Neuronal stem cell (in vitro differentiated cells): Measurements from ENCODE around the gene LDLRAD3.

Experiments
- DNase-seq: peaks from one replicate; pipeline ENCODE4 v3.0.0-alpha.2; 2013; ENCODE audit warnings: low spot score
- H2AFZ ChIP-seq: one replicate; pipeline ENCODE4 v1.6.1; 2013; ENCODE audit warnings: mild to moderate bottlenecking, low read length, inconsistent platforms
- H2AK5ac ChIP-seq: 2 replicates; pipeline ENCODE4 v1.6.1; 2013; ENCODE audit warnings: low read depth, mild to moderate bottlenecking, inconsistent platforms, low read length, moderate library complexity, mixed read lengths
- H2BK120ac ChIP-seq: 2 replicates; pipeline ENCODE4 v1.6.1; 2013; ENCODE audit warnings: low read depth, mild to moderate bottlenecking, inconsistent platforms, low read length, moderate library complexity, mixed read lengths
- H2BK12ac ChIP-seq: one replicate; pipeline ENCODE4 v1.6.1; 2013; ENCODE audit warnings: low read length, inconsistent platforms
- H2BK15ac ChIP-seq: 2 replicates; pipeline ENCODE4 v1.6.1; 2013; ENCODE audit warnings: mild to moderate bottlenecking, low read length, inconsistent platforms, mixed read lengths
- H2BK5ac ChIP-seq: one replicate; pipeline ENCODE4 v1.6.1; 2013; ENCODE audit warnings: inconsistent platforms, mild to moderate bottlenecking, low read length, moderate library complexity
- H3K14ac ChIP-seq: one replicate; pipeline ENCODE4 v1.6.1; 2013; ENCODE audit warnings: low read length, inconsistent platforms
- H3K18ac ChIP-seq: 2 replicates; pipeline ENCODE4 v1.6.1; 2013; ENCODE audit warnings: low read length, inconsistent platforms
- H3K23ac ChIP-seq: 2 replicates; pipeline ENCODE4 v1.6.1; 2013; ENCODE audit warnings: low read depth, mild to moderate bottlenecking, mixed read lengths, low read length, inconsistent platforms; ENCODE audit not compliant: poor library complexity
- H3K27ac ChIP-seq: replicated peaks from 3 replicates; pipeline ENCODE4 v1.5.1; 2013; ENCODE audit warnings: low read length, inconsistent platforms
- H3K27me3 ChIP-seq, 3 experiments: 2 replicates each; pipeline ENCODE4 v1.6.1; 2013; ENCODE audit warnings: low read length in 3 of 3, mild to moderate bottlenecking in 2 of 3, inconsistent platforms in 1 of 3, low read depth in 1 of 3, mixed read lengths in 1 of 3, moderate library complexity in 1 of 3; ENCODE audit not compliant: control insufficient read depth in 3 of 3, insufficient read depth in 3 of 3
- H3K36me3 ChIP-seq, 2 donors: replicated peaks in 1 of 2; 2 replicates each; pipeline ENCODE4 v1.6.1; 2013; ENCODE audit warnings: low read length in 2 of 2; ENCODE audit not compliant: control insufficient read depth in 2 of 2, insufficient read depth in 2 of 2
- H3K4ac ChIP-seq: 2 replicates; pipeline ENCODE4 v1.6.1; 2013; ENCODE audit warnings: inconsistent platforms, mild to moderate bottlenecking, low read length, moderate library complexity
- H3K4me1 ChIP-seq, 2 donors: 1 replicate in 1 of 2; 2 replicates in 1 of 2; pipeline ENCODE4 v1.6.1; 2013; ENCODE audit warnings: low read length in 2 of 2, low read depth in 1 of 2; ENCODE audit not compliant: control insufficient read depth in 2 of 2, insufficient read depth in 1 of 2
- H3K4me2 ChIP-seq: one replicate; pipeline ENCODE4 v1.6.1; 2013; ENCODE audit warnings: mild to moderate bottlenecking, low read length, inconsistent platforms; ENCODE audit not compliant: insufficient read depth, poor library complexity, severe bottlenecking
- H3K4me3 ChIP-seq, 2 donors: 2 replicates each; pipeline ENCODE4 v1.5.1; 2013; ENCODE audit warnings: low read length in 2 of 2, mild to moderate bottlenecking in 2 of 2, inconsistent platforms in 1 of 2, moderate library complexity in 1 of 2
- H3K79me1 ChIP-seq: one replicate; pipeline ENCODE4 v1.6.1; 2013; ENCODE audit warnings: low read depth, mild to moderate bottlenecking, inconsistent platforms, low read length, moderate library complexity
- H3K9ac ChIP-seq: one replicate; pipeline ENCODE4 v1.6.1; 2013; ENCODE audit warnings: mild to moderate bottlenecking, low read depth, low read length, inconsistent platforms; ENCODE audit not compliant: poor library complexity
- H3K9me3 ChIP-seq, 2 donors: replicated peaks in 1 of 2; 2 replicates each; pipeline versions ENCODE3 to v1.6.1; 2013; ENCODE audit warnings: low read length in 2 of 2, mild to moderate bottlenecking in 2 of 2, inconsistent platforms in 1 of 2, low read depth in 1 of 2, mixed read lengths in 1 of 2, moderate library complexity in 1 of 2; ENCODE audit not compliant: control insufficient read depth in 2 of 2, insufficient read depth in 1 of 2
- H4K8ac ChIP-seq: one replicate; pipeline ENCODE4 v1.6.1; 2013; ENCODE audit warnings: low read depth, mild to moderate bottlenecking, inconsistent platforms, low read length, moderate library complexity
- H4K91ac ChIP-seq: one replicate; pipeline ENCODE4 v1.6.1; 2013; ENCODE audit warnings: low read length, low read depth, mild to moderate bottlenecking, inconsistent platforms; ENCODE audit not compliant: poor library complexity
- WGBS, 2 donors: extraction: QIAGEN DNeasy Blood & Tissue Kit; methylation state at CpG; one replicate each; pipeline ENCODE4 v1.1.7; 2013; ENCODE audit warnings: missing lambda C conversion rate in 2 of 2, mixed read lengths in 1 of 2; ENCODE audit not compliant: insufficient read length in 2 of 2, insufficient replicate concordance in 1 of 2; ENCODE audit errors: extremely low coverage in 2 of 2; 5-methylcytosine and 5-hydroxymethylcytosine counted together

The LDLRAD3 gene

GRCh38 chr11:36130401-36130800, 186.5 kb downstream of the LDLRAD3 start:
- no CpG with 5 or more reads among the region's 8 CpGs for WGBS, 2 donors
- Histone ChIP-seq H3K36me3 (no peaks in the 10 kb centered on the region), H3K4me3 (no peak overlapping the region), H2BK5ac (no peak overlapping the region), H3K27me3 (no peaks in the 10 kb centered on the region), H3K79me1 (no peaks in the 10 kb centered on the region), H3K4ac (no peak overlapping the region), H4K8ac (no peak overlapping the region), H3K14ac (no peak overlapping the region), H4K91ac (no peak overlapping the region), H2AFZ (no peak overlapping the region), H3K9ac (no peak overlapping the region), H2BK120ac (no peak overlapping the region), H3K27ac (no peak overlapping the region), H3K18ac (peak overlapping the region; percentile 13), H3K4me1 (peaks cover 12 to 14% of the 10 kb centered on the region in 2 donors), H2BK15ac (no peak overlapping the region), H3K23ac (no peak overlapping the region), H3K4me2 (no peak overlapping the region), H2BK12ac (no peak overlapping the region), H2AK5ac (peak overlapping the region; percentile 33), H3K9me3 (peaks cover 4 to 6% of the 10 kb centered on the region in 2 donors)
- DNase-seq, result no peak

GRCh38 chr11:36131721-36132397, 188.0 kb downstream of the LDLRAD3 start:
- H2BK5ac ChIP-seq, result no peak overlapping the region
- H3K27me3 ChIP-seq, result no peaks in the 10 kb centered on the region
- no peak overlapping the region for H3K9ac ChIP-seq
- H3K18ac ChIP-seq, result no peak overlapping the region
- H3K4ac ChIP-seq, result no peak overlapping the region
- DNase-seq, result peak; percentile 46
- H2AK5ac ChIP-seq, result no peak overlapping the region
- no peak overlapping the region for H4K91ac ChIP-seq
- H3K4me1 ChIP-seq, result peaks cover under 1 to 4% of the 10 kb centered on the region in 2 donors
- H2BK120ac ChIP-seq, result no peak overlapping the region
- no peak overlapping the region for H3K14ac ChIP-seq
- H2AFZ ChIP-seq, result no peak overlapping the region
- H3K23ac ChIP-seq, result no peak overlapping the region
- H3K27ac ChIP-seq, result no peak overlapping the region
- no peak overlapping the region for H2BK15ac ChIP-seq
- H3K9me3 ChIP-seq, result peaks cover 4 to 6% of the 10 kb centered on the region in 2 donors
- peaks cover 0 to 8% of the 10 kb centered on the region in 2 donors for H3K36me3 ChIP-seq
- H2BK12ac ChIP-seq, result no peak overlapping the region
- no CpG with 5 or more reads among the region's 8 CpGs for WGBS, 2 donors
- H3K4me2 ChIP-seq, result no peak overlapping the region
- no peak overlapping the region for H4K8ac ChIP-seq
- no peak overlapping the region for H3K4me3 ChIP-seq
- H3K79me1 ChIP-seq, result no peaks in the 10 kb centered on the region

GRCh38 chr11:36132940-36133339, 189.1 kb downstream of the LDLRAD3 start:
- H3K36me3 ChIP-seq, result peaks cover 0 to 19% of the 10 kb centered on the region in 2 donors
- no peak for DNase-seq
- H2AFZ ChIP-seq, result no peak overlapping the region
- H2BK15ac ChIP-seq, result no peak overlapping the region
- no peak overlapping the region for H2BK12ac ChIP-seq
- peaks cover 4 to 6% of the 10 kb centered on the region in 2 donors for H3K9me3 ChIP-seq
- H4K8ac ChIP-seq, result no peak overlapping the region
- H3K4me2 ChIP-seq, result no peak overlapping the region
- H2BK120ac ChIP-seq, result no peak overlapping the region
- H3K14ac ChIP-seq, result no peak overlapping the region
- no peak overlapping the region for H3K9ac ChIP-seq
- H3K4ac ChIP-seq, result no peak overlapping the region
- H3K18ac ChIP-seq, result no peak overlapping the region
- H2AK5ac ChIP-seq, result no peak overlapping the region
- peaks cover 0 to 4% of the 10 kb centered on the region in 2 donors for H3K4me1 ChIP-seq
- WGBS, 2 donors, result no CpG with 5 or more reads among the region's 1 CpG
- H3K27ac ChIP-seq, result no peak overlapping the region
- H2BK5ac ChIP-seq, result no peak overlapping the region
- H3K79me1 ChIP-seq, result no peaks in the 10 kb centered on the region
- no peak overlapping the region for H4K91ac ChIP-seq
- no peak overlapping the region for H3K4me3 ChIP-seq
- H3K23ac ChIP-seq, result no peak overlapping the region
- H3K27me3 ChIP-seq, result no peaks in the 10 kb centered on the region

- no peaks in the 10 kb centered on the region for H3K27me3 ChIP-seq
- H2BK15ac ChIP-seq, result no peak overlapping the region
- no peak overlapping the region for H3K4me3 ChIP-seq
- H2AFZ ChIP-seq, result no peak overlapping the region
- H2BK120ac ChIP-seq, result no peak overlapping the region
- H2AK5ac ChIP-seq, result no peak overlapping the region
- no CpG with 5 or more reads among the region's 2 CpGs for WGBS, 2 donors
- H3K4me1 ChIP-seq, result peaks cover 0 to 4% of the 10 kb centered on the region in 2 donors
- H2BK5ac ChIP-seq, result no peak overlapping the region
- DNase-seq, result no peak
- no peak overlapping the region for H4K91ac ChIP-seq
- no peak overlapping the region for H3K4ac ChIP-seq
- no peak overlapping the region for H2BK12ac ChIP-seq
- no peak overlapping the region for H3K18ac ChIP-seq
- H3K9me3 ChIP-seq, result peaks cover 0 to under 1% of the 10 kb centered on the region in 2 donors
- no peak overlapping the region for H3K9ac ChIP-seq
- no peak overlapping the region for H4K8ac ChIP-seq
- H3K4me2 ChIP-seq, result no peak overlapping the region
- H3K14ac ChIP-seq, result no peak overlapping the region
- peaks cover 0 to 20% of the 10 kb centered on the region in 2 donors for H3K36me3 ChIP-seq
- H3K27ac ChIP-seq, result no peak overlapping the region
- H3K79me1 ChIP-seq, result no peaks in the 10 kb centered on the region
- no peak overlapping the region for H3K23ac ChIP-seq
These were observed 191.2 kb downstream of the LDLRAD3 start for GRCh38 chr11:36135076-36135475.
